ENCODE data around the gene SPOCK2. TPM values are rescaled to one million over a fixed set of nuclear protein-coding genes. Genes with fewer than 3 reads are reported as not detected.

SPOCK2 gene
- total and polyA plus RNA-seq, 2 of the 13 experiments (the other 11 are each of a cell fraction or from before 2014, with no cell fraction given): 8.6 to 30.6 TPM

- TF ChIP-seq PREB (CRISPR knock-in tag; IDR thresholded peaks at IDR 0.05): no peak
- no peak for TF ChIP-seq POLR2A (IDR thresholded peaks at IDR 0.05; ENCODE audit: insufficient read depth in 1 of 2, low read depth in 2 of 2, low read length in 2 of 2)
- peak; percentile 72; the same call in 1 of the 2 replicates for TF ChIP-seq FOXK1 (CRISPR knock-in tag; IDR thresholded peaks at IDR 0.05; ENCODE audit: borderline replicate concordance, low read depth)
- TF ChIP-seq SMARCC2 (IDR thresholded peaks at IDR 0.05): no peak
- no peak for TF ChIP-seq BHLHE40 (IDR thresholded peaks at IDR 0.05; ENCODE audit: low read length)
- TF ChIP-seq ZFP1 (CRISPR knock-in tag; IDR thresholded peaks at IDR 0.05): peak; percentile 16; the same call in 1 of the 2 replicates
- TF ChIP-seq ZNF407 (CRISPR knock-in tag; IDR thresholded peaks at IDR 0.05; ENCODE audit: not compliant biosample characterization): no peak
- TF ChIP-seq RBAK (CRISPR knock-in tag; IDR thresholded peaks at IDR 0.05): no peak
- TF ChIP-seq SNAPC4 (CRISPR knock-in tag; IDR thresholded peaks at IDR 0.05): no peak
- no peak for TF ChIP-seq ZNF557 (CRISPR knock-in tag; IDR thresholded peaks at IDR 0.05)
- no peak for TF ChIP-seq ZNF335 (CRISPR knock-in tag; IDR thresholded peaks at IDR 0.05)
- peak; percentile 88 for TF ChIP-seq ESRRA (CRISPR knock-in tag; IDR thresholded peaks at IDR 0.05; ENCODE audit: low read depth)
Observed at GRCh38 chr10:72038458-72039001, 49.8 kb downstream of the SPOCK2 start (continued).

Data from HepG2 (cell line).